HG02571 (cell line): ENCODE data around the gene CAPN12.
"Not testable (repeated sequence)": the region's sequence is repeated elsewhere in the genome, so short reads cannot be mapped to it uniquely, and the experiment has no call there.

Source experiments
- ATAC-seq: cut with Tn5 transposase; IDR thresholded peaks from one replicate; pipeline ENCODE4 v1.9.1; 2021; ENCODE audit warnings: mild to moderate bottlenecking, moderate library complexity; ENCODE audit not compliant: unreplicated experiment

CAPN12 gene

GRCh38 chr19:38744298-38744681 lies at the start of gene CAPN12:
TSS of gene CAPN12 (minus strand) at chr19:38744474. CDS start at chr19:38744165, 309 bp downstream.
- ATAC-seq, result no peak

- ATAC-seq, result no peak
Measured at GRCh38 chr19:38793671-38794070, 49.4 kb upstream of the CAPN12 start.

GRCh38 chr19:38793177-38793576 lies 48.9 kb upstream of the CAPN12 start:
- no peak for ATAC-seq

GRCh38 chr19:38792250-38793111 lies 48.2 kb upstream of the CAPN12 start:
- no peak for ATAC-seq

GRCh38 chr19:38791451-38792064 lies 47.3 kb upstream of the CAPN12 start:
- not testable (repeated sequence) for ATAC-seq

- ATAC-seq, result not testable (repeated sequence)
Measured at GRCh38 chr19:38790507-38791403, 46.5 kb upstream of the CAPN12 start.

GRCh38 chr19:38788478-38789243 lies 44.4 kb upstream of the CAPN12 start, which contains the start of gene LGALS7B:
TSS of gene LGALS7B (plus strand) at chr19:38789200. CDS start at chr19:38789227, 27 bp downstream.
- no peak for ATAC-seq

- no peak for ATAC-seq
Measured at GRCh38 chr19:38786572-38787265, 42.4 kb upstream of the CAPN12 start.

GRCh38 chr19:38786061-38786460 lies 41.8 kb upstream of the CAPN12 start:
- not testable (repeated sequence) for ATAC-seq

GRCh38 chr19:38785187-38785699 lies 41.0 kb upstream of the CAPN12 start:
- ATAC-seq, result no peak

GRCh38 chr19:38784224-38784623 lies 40.0 kb upstream of the CAPN12 start:
- ATAC-seq, result no peak

GRCh38 chr19:38782212-38782611 lies 37.9 kb upstream of the CAPN12 start:
- not testable (repeated sequence) for ATAC-seq

GRCh38 chr19:38781058-38781457 lies 36.8 kb upstream of the CAPN12 start:
- no peak for ATAC-seq

GRCh38 chr19:38780443-38780842 lies 36.2 kb upstream of the CAPN12 start:
- ATAC-seq, result no peak

- ATAC-seq, result no peak
Measured at GRCh38 chr19:38778733-38779132, 34.5 kb upstream of the CAPN12 start.

GRCh38 chr19:38774181-38774950 lies 30.1 kb upstream of the CAPN12 start:
- no peak for ATAC-seq

- no peak for ATAC-seq
Measured at GRCh38 chr19:38773469-38774177, 29.3 kb upstream of the CAPN12 start, which contains the start of gene LGALS7. TSS of gene LGALS7 (minus strand) at chr19:38773517. CDS start at chr19:38773492, 25 bp downstream.

- ATAC-seq, result not testable (repeated sequence)
Measured at GRCh38 chr19:38771569-38771968, 27.3 kb upstream of the CAPN12 start.
